HepG2 (cell line): ENCODE results near the gene UCKL1. TPM values are rescaled to one million over a fixed set of nuclear protein-coding genes. Genes with fewer than 3 reads are reported as not detected.
A peak's percentile ranks its signal among the peaks of the same experiment; 100 is the strongest.

Experiments used
- ATAC-seq: fragments of 200-7000 bp; cut with Tn5 transposase; 3 replicates; pipeline ENCODE4 v1.9.1; 2020; ENCODE audit warnings: mild to moderate bottlenecking, moderate library complexity
- BruUV-seq: library from RNA; stranded (reverse); fragments of 400-500 nt; replicated peaks from 2 replicates; lab custom pipeline; 2021; lab: Mats Ljungman, UMichigan
- CTCF ChIA-PET: fragments of 300-600 bp; formaldehyde crosslinking; extraction: SDS; loops from one replicate; lab custom pipeline; 2021; ENCODE audit warnings: low total read pairs, inconsistent platforms, low intra/inter-chr PET ratio; lab: Yijun Ruan, JAX
- POLR2A ChIA-PET: fragments of 350-600 bp; sonication (Branson Sonifier 250); formaldehyde crosslinking; loops from one replicate; lab custom pipeline; 2020; ENCODE audit warnings: antibody characterized with exemption, inconsistent platforms; lab: Yijun Ruan, JAX
- DNase-seq: peaks from one replicate; pipeline ENCODE4 v3.0.0-alpha.2; 2015; ENCODE audit warnings: low spot score
- FAIRE-seq: peaks from 3 replicates; lab custom pipeline; 2011; peaks lifted over from hg19 to GRCh38; lab: Jason Lieb, UNC
- H2AFZ ChIP-seq: one replicate; pipeline ENCODE4 v1.6.1; 2011; ENCODE audit warnings: low read length, inconsistent platforms
- H3K27ac ChIP-seq: fragments of 300-600 bp; 3 replicates; pipeline ENCODE4 v1.8.0; 2011; ENCODE audit warnings: mixed run types, mild to moderate bottlenecking, mixed read lengths, low read length, inconsistent platforms; ENCODE audit not compliant: insufficient read depth; ENCODE audit errors: extremely low read length
- H3K27me3 ChIP-seq, 2 experiments: fragments of 200-600 bp in 1 of 2; 2 replicates in 1 of 2; 3 replicates in 1 of 2; pipeline versions ENCODE4 v1.6.0 to v1.8.0; 2011; ENCODE audit warnings: low read length in 2 of 2, mild to moderate bottlenecking in 2 of 2, moderate library complexity in 2 of 2, inconsistent platforms in 1 of 2; ENCODE audit not compliant: insufficient read depth in 2 of 2, control insufficient read depth in 1 of 2
- H3K36me3 ChIP-seq, 2 experiments: fragments of 200-600 bp in 1 of 2; replicated peaks in 1 of 2; 2 replicates in 1 of 2; 3 replicates in 1 of 2; pipeline versions ENCODE4 v1.5.1 to v1.8.0; 2011; ENCODE audit warnings: low read length in 2 of 2, inconsistent platforms in 1 of 2; ENCODE audit not compliant: insufficient read depth in 2 of 2, control insufficient read depth in 1 of 2
- H3K4me1 ChIP-seq: 2 replicates; pipeline ENCODE4 v1.5.1; 2012; ENCODE audit warnings: low read length, inconsistent platforms; ENCODE audit not compliant: insufficient read depth
- H3K4me2 ChIP-seq: 2 replicates; pipeline ENCODE4 v1.6.0; 2011; ENCODE audit warnings: low read depth, low read length, inconsistent platforms
- H3K4me3 ChIP-seq, 3 experiments: fragments of 200-600 bp in 1 of 3; sonication (generic), shearing (Covaris generic) in 1 of 3; replicated peaks in 1 of 3; 2 replicates each; pipeline ENCODE4 v1.5.1; 2011 to 2016; ENCODE audit warnings: low read length in 3 of 3, inconsistent platforms in 2 of 3, low read depth in 2 of 3, mild to moderate bottlenecking in 2 of 3, control low read depth in 1 of 3, mixed read lengths in 1 of 3; ENCODE audit not compliant: insufficient read depth in 1 of 3
- H3K79me2 ChIP-seq: one replicate; pipeline ENCODE4 v1.6.1; 2011; ENCODE audit warnings: low read length, inconsistent platforms; ENCODE audit not compliant: insufficient read depth
- H3K9ac ChIP-seq: 2 replicates; pipeline ENCODE4 v1.6.0; 2011; ENCODE audit warnings: mild to moderate bottlenecking, low read depth, low read length, inconsistent platforms; ENCODE audit not compliant: insufficient read depth
- H3K9me3 ChIP-seq: 2 replicates; pipeline ENCODE4 v1.5.1; 2012; ENCODE audit warnings: mild to moderate bottlenecking, low read length
- H4K20me1 ChIP-seq: 2 replicates; pipeline ENCODE4 v1.6.0; 2011; ENCODE audit warnings: inconsistent platforms, mild to moderate bottlenecking, low read length, moderate library complexity; ENCODE audit not compliant: insufficient read depth
- NCOA1 ChIP-seq: sonication (generic); formaldehyde crosslinking; IDR thresholded peaks from 2 replicates; pipeline ENCODE4 v1.9.0; 2021; ENCODE audit warnings: missing genetic modification reagents
- NCOA5 ChIP-seq: sonication (generic); formaldehyde crosslinking; IDR thresholded peaks from 2 replicates; pipeline ENCODE4 v1.4.0; 2020; ENCODE audit warnings: missing genetic modification reagents
- NFE2L2 ChIP-seq: fragments of 150-350 bp; IDR thresholded peaks from 2 replicates; pipeline ENCODE4 v1.6.1; 2014; ENCODE audit warnings: low read length
- ONECUT2 ChIP-seq: sonication (generic); formaldehyde crosslinking; IDR thresholded peaks from 2 replicates; pipeline ENCODE4 v1.4.0; 2020; ENCODE audit warnings: missing genetic modification reagents
- ZNF274 ChIP-seq: sonication (generic); formaldehyde crosslinking; IDR thresholded peaks from 2 replicates; pipeline ENCODE4 v1.5.1; 2020; ENCODE audit warnings: mild to moderate bottlenecking, missing genetic modification reagents
- ZNF674 ChIP-seq: sonication (generic); formaldehyde crosslinking; IDR thresholded peaks from 2 replicates; pipeline ENCODE4 v1.5.0; 2020; ENCODE audit warnings: low read depth, mild to moderate bottlenecking, missing genetic modification reagents
- ZNF724P ChIP-seq: sonication (generic); formaldehyde crosslinking; IDR thresholded peaks from 2 replicates; pipeline ENCODE4 v1.8.0; 2022; ENCODE audit warnings: missing genetic modification reagents, borderline replicate concordance
- WGBS: methylation state at CpG from one replicate; pipeline ENCODE4 v1.1.6; 2017; ENCODE audit warnings: low lambda C conversion rate; 5-methylcytosine and 5-hydroxymethylcytosine counted together
- in situ Hi-C: cut with HindIII; loops from 2 replicates; pipeline ENCODE4 v1.10.0; 2017; ENCODE audit warnings: low pct_unique_long_range_greater_than_20kb; ENCODE audit not compliant: extremely low pct_ligation_motif_present
- intact Hi-C: fragments of 100-400 bp; cut with micrococcal nuclease; formaldehyde crosslinking; loops from one replicate; pipeline ENCODE4 v1.10.0; 2022; ENCODE audit not compliant: unreplicated experiment
- polyA plus RNA-seq, 8 experiments: library from polyadenylated mRNA; depleted of rRNA in 3 of 8; stranded (reverse) in 7 of 8; unstranded in 1 of 8; fragments of >200 nt; fragmentation: Illumina TruSeq in 4 of 8; extraction: Trizol in 4 of 8; gene quantifications; 2 replicates each; pipeline versions ENCODE4 v1.2.1 to v1.2.3, GENCODE V29; 2011 to 2016; ENCODE audit warnings: low read depth in 4 of 8, missing spikeins in 1 of 8, mixed read lengths in 1 of 8; ENCODE audit not compliant: insufficient read depth in 1 of 8
- total RNA-seq, 5 experiments: library from RNA; depleted of rRNA; stranded (reverse); fragments of >200 nt; fragmentation: Illumina TruSeq; extraction: Trizol; gene quantifications; 2 replicates each; pipeline ENCODE4 v1.2.3, GENCODE V29; 2016; ENCODE audit warnings: low read depth in 1 of 5
- TF ChIP-seq, protein P1 (sequence below): IDR thresholded peaks from 2 replicates; pipeline ENCODE4 v1.6.1; 2018; ENCODE audit warnings: missing genetic modification reagents, mild to moderate bottlenecking, missing compliant biosample characterization
- TF ChIP-seq, protein P2 (sequence below): sonication (generic); formaldehyde crosslinking; IDR thresholded peaks from 2 replicates; pipeline ENCODE4 v1.5.0; 2020; ENCODE audit warnings: mild to moderate bottlenecking, missing genetic modification reagents, borderline replicate concordance
- TF ChIP-seq, protein P3 (sequence below): sonication (generic); formaldehyde crosslinking; IDR thresholded peaks from one replicate; pipeline ENCODE4 v1.5.1; 2020; ENCODE audit warnings: mild to moderate bottlenecking, missing genetic modification reagents; ENCODE audit errors: not compliant biosample characterization

UCKL1 gene
- total and polyA plus RNA-seq, 2 of the 13 experiments (the other 11 are each of a cell fraction or from before 2014, with no cell fraction given): 50.2 to 126 TPM

GRCh38 chr20:63972312-63973159 is 16.3 kb upstream of the UCKL1 start:
- Histone ChIP-seq H3K4me3 (peak overlapping the region in 2 of 3 experiments; percentile 34 to 64; a peak in 3 of 6 replicates), H3K4me1 (peaks cover 52% of the 10 kb centered on the region), H2AFZ (no peak overlapping the region), H3K36me3 (peaks cover 4% of the 10 kb centered on the region in 2 experiments; a peak in 4 of 5 replicates), H3K27ac (peak overlapping the region; percentile 37), H3K9me3 (no peaks in the 10 kb centered on the region), H3K9ac (peak overlapping the region; percentile 48; the same call in 1 of the 2 replicates), H3K79me2 (peaks cover 13% of the 10 kb centered on the region), H4K20me1 (no peaks in the 10 kb centered on the region; the same call in 1 of the 2 replicates), H3K4me2 (peak overlapping the region; percentile 91), H3K27me3 (no peaks in the 10 kb centered on the region)
- ChIA-PET POLR2A (interaction anchor here (1.2 to 3.6 kb wide), 5 partner anchors 8 to 435 kb away, joined by 3 to 36 read pairs (median 10); partner anchors contain the start of genes PRPF6, PTK6 and UCKL1), CTCF (interaction anchor here (1.5 to 2.4 kb wide), 3 partner anchors 21 to 435 kb away, joined by 4 to 7 read pairs (median 4); no protein-coding TSS in a partner anchor)
- FAIRE-seq (peak; percentile 75), DNase-seq (peak; percentile 69), ATAC-seq (peak; percentile 16)
- intact Hi-C loops: loop anchor here (5.0 kb wide), 1 partner anchor 435 kb away; the partner anchor contains the start of gene PTK6
- WGBS: 35% methylated on average over 16 of the region's 18 CpGs
- no TSS peak for BruUV-seq
- in situ Hi-C loops: no loop called here
- TF ChIP-seq, protein P1, sequence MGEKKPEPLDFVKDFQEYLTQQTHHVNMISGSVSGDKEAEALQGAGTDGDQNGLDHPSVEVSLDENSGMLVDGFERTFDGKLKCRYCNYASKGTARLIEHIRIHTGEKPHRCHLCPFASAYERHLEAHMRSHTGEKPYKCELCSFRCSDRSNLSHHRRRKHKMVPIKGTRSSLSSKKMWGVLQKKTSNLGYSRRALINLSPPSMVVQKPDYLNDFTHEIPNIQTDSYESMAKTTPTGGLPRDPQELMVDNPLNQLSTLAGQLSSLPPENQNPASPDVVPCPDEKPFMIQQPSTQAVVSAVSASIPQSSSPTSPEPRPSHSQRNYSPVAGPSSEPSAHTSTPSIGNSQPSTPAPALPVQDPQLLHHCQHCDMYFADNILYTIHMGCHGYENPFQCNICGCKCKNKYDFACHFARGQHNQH (CRISPR knock-in tag): peak; percentile 59; the same call in 1 of the 2 replicates
- TF ChIP-seq, protein P2, sequence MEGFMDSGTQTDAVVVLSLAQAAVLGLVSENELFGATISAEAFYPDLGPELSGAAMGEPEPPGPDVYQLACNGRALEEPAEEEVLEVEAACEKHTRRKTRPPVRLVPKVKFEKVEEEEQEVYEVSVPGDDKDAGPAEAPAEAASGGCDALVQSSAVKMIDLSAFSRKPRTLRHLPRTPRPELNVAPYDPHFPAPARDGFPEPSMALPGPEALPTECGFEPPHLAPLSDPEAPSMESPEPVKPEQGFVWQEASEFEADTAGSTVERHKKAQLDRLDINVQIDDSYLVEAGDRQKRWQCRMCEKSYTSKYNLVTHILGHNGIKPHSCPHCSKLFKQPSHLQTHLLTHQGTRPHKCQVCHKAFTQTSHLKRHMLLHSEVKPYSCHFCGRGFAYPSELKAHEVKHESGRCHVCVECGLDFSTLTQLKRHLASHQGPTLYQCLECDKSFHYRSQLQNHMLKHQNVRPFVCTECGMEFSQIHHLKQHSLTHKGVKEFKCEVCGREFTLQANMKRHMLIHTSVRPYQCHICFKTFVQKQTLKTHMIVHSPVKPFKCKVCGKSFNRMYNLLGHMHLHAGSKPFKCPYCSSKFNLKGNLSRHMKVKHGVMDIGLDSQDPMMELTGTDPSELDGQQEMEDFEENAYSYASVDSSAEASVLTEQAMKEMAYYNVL (CRISPR knock-in tag): no peak
- TF ChIP-seq ZNF724P: 0 out of 2 replicates have a peak, but pooled peaks have one; percentile 53
- no peak for TF ChIP-seq ONECUT2
- TF ChIP-seq ZNF674 (CRISPR knock-in tag): no peak
- no peak for TF ChIP-seq NCOA1 (CRISPR knock-in tag)
- TF ChIP-seq, protein P3, sequence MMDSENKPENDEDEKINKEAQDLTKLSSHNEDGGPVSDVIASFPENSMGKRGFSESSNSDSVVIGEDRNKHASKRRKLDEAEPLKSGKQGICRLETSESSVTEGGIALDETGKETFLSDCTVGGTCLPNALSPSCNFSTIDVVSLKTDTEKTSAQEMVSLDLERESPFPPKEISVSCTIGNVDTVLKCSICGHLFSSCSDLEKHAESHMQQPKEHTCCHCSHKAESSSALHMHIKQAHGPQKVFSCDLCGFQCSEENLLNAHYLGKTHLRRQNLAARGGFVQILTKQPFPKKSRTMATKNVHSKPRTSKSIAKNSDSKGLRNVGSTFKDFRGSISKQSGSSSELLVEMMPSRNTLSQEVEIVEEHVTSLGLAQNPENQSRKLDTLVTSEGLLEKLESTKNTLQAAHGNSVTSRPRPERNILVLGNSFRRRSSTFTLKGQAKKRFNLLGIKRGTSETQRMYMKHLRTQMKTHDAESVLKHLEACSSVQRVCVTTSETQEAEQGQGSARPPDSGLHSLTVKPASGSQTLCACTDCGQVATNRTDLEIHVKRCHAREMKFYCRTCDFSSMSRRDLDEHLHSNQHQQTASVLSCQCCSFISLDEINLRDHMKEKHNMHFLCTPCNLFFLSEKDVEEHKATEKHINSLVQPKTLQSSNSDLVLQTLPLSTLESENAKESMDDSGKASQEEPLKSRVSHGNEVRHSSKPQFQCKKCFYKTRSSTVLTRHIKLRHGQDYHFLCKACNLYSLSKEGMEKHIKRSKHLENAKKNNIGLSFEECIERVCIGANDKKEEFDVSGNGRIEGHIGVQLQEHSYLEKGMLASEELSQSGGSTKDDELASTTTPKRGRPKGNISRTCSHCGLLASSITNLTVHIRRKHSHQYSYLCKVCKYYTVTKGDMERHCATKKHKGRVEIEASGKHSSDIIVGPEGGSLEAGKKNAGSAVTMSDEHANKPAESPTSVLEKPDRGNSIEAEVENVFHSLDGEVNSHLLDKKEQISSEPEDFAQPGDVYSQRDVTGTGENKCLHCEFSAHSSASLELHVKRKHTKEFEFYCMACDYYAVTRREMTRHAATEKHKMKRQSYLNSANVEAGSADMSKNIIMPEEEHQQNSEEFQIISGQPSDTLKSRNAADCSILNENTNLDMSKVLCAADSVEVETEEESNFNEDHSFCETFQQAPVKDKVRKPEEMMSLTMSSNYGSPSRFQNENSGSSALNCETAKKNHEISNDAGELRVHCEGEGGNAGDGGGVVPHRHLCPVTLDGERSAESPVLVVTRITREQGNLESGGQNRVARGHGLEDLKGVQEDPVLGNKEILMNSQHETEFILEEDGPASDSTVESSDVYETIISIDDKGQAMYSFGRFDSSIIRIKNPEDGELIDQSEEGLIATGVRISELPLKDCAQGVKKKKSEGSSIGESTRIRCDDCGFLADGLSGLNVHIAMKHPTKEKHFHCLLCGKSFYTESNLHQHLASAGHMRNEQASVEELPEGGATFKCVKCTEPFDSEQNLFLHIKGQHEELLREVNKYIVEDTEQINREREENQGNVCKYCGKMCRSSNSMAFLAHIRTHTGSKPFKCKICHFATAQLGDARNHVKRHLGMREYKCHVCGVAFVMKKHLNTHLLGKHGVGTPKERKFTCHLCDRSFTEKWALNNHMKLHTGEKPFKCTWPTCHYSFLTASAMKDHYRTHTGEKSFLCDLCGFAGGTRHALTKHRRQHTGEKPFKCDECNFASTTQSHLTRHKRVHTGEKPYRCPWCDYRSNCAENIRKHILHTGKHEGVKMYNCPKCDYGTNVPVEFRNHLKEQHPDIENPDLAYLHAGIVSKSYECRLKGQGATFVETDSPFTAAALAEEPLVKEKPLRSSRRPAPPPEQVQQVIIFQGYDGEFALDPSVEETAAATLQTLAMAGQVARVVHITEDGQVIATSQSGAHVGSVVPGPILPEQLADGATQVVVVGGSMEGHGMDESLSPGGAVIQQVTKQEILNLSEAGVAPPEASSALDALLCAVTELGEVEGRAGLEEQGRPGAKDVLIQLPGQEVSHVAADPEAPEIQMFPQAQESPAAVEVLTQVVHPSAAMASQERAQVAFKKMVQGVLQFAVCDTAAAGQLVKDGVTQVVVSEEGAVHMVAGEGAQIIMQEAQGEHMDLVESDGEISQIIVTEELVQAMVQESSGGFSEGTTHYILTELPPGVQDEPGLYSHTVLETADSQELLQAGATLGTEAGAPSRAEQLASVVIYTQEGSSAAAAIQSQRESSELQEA (CRISPR knock-in tag): peak; percentile 61
- no peak for TF ChIP-seq NCOA5 (CRISPR knock-in tag)
- no peak for TF ChIP-seq NFE2L2
- no peak; the same call in 1 of the 2 replicates for TF ChIP-seq ZNF274 (CRISPR knock-in tag)
